Natural killer cell (primary cell): ENCODE data around the gene SLC39A3. TPM values are rescaled to one million over a fixed set of nuclear protein-coding genes. Genes with fewer than 3 reads are reported as not detected.
A peak's percentile ranks its signal among the peaks of the same experiment; 100 is the strongest.

Experiments
- ATAC-seq, 3 donors: fragments of 150-1000 bp in 2 of 3; fragments of 200-7000 bp in 1 of 3; cut with Tn5 transposase; 1 replicate in 1 of 3; 2 replicates in 2 of 3; pipeline ENCODE4 v1.10.0; 2021; ENCODE audit warnings: mild to moderate bottlenecking in 2 of 3, moderate library complexity in 2 of 3
- DNase-seq, 2 donors: peaks; one replicate each; pipeline versions ENCODE4 v3.0.0 to v3.0.0-alpha.2; 2013 to 2021; ENCODE audit warnings: mixed read lengths in 1 of 2
- H3K27ac ChIP-seq: one replicate; pipeline ENCODE4 v1.5.1; 2013; ENCODE audit warnings: mild to moderate bottlenecking, low read length
- H3K27me3 ChIP-seq: one replicate; pipeline ENCODE4 v1.6.1; 2013; ENCODE audit warnings: low read length; ENCODE audit not compliant: control insufficient read depth, insufficient read depth
- H3K36me3 ChIP-seq: one replicate; pipeline ENCODE4 v1.6.1; 2013; ENCODE audit warnings: low read length; ENCODE audit not compliant: control insufficient read depth, insufficient read depth
- H3K4me1 ChIP-seq: one replicate; pipeline ENCODE4 v1.6.1; 2013; ENCODE audit warnings: low read length; ENCODE audit not compliant: control insufficient read depth, insufficient read depth
- H3K4me3 ChIP-seq: one replicate; pipeline ENCODE4 v1.5.1; 2013; ENCODE audit warnings: low read length
- H3K9me3 ChIP-seq: one replicate; pipeline ENCODE4 v1.6.1; 2013; ENCODE audit warnings: low read length; ENCODE audit not compliant: control insufficient read depth, insufficient read depth
- H3K27ac Mint-ChIP-seq, 2 donors: one replicate each; pipeline ENCODE4 v1.8.0; 2022; ENCODE audit warnings: mild to moderate bottlenecking in 2 of 2, mixed read lengths in 2 of 2, moderate library complexity in 1 of 2
- H3K27me3 Mint-ChIP-seq, 2 donors: one replicate each; pipeline ENCODE4 v1.8.0; 2022; ENCODE audit warnings: low read depth in 2 of 2, mixed read lengths in 2 of 2
- H3K36me3 Mint-ChIP-seq: one replicate; pipeline ENCODE4 v1.8.0; 2022; ENCODE audit warnings: mixed read lengths
- H3K4me1 Mint-ChIP-seq, 2 donors: one replicate each; pipeline ENCODE4 v1.8.0; 2022; ENCODE audit warnings: mixed read lengths in 2 of 2
- H3K4me3 Mint-ChIP-seq: one replicate; pipeline ENCODE4 v1.8.0; 2022; ENCODE audit warnings: mild to moderate bottlenecking, moderate library complexity, mixed read lengths
- H3K9me3 Mint-ChIP-seq, 2 donors: one replicate each; pipeline ENCODE4 v1.8.0; 2022; ENCODE audit warnings: mixed read lengths in 2 of 2
- CTCF ChIP-seq: fragments of 200-600 bp; IDR thresholded peaks from one replicate; pipeline ENCODE4 v1.8.0; 2022; ENCODE audit warnings: antibody characterized with exemption
- WGBS: methylation state at CpG from one replicate; pipeline ENCODE4 v1.1.7; 2013; ENCODE audit warnings: missing lambda C conversion rate; ENCODE audit not compliant: insufficient coverage; 5-methylcytosine and 5-hydroxymethylcytosine counted together
- intact Hi-C: fragments of 100-400 bp; cut with micrococcal nuclease; formaldehyde crosslinking; loops from one replicate; pipeline ENCODE4 v1.14.2; 2022
- total RNA-seq, 4 donors: library from RNA; stranded (reverse); fragments of 120-200 nt in 1 of 4; gene quantifications; one replicate each; pipeline versions ENCODE4 v1.2.3 to v1.2.4, GENCODE V29; 2013 to 2022

Gene SLC39A3
- total RNA-seq, 3 donors from 2014 or later (not counting 1 experiment from before 2014, with no cell fraction given) = 14.8 to 29.4 (median 19.6) TPM

- WGBS = under 1% methylated on average over 20 of the region's 24 CpGs
- H3K27ac Mint-ChIP-seq = peak overlapping the region; percentile 92 to 93
- DNase-seq (no peak), ATAC-seq (no peak)
- peaks cover 40% of the 10 kb centered on the region for H3K4me1 ChIP-seq
- intact Hi-C loops = no loop called here
- no peaks in the 10 kb centered on the region for H3K27me3 Mint-ChIP-seq
- no peaks in the 10 kb centered on the region for H3K27me3 ChIP-seq
- peak overlapping the region; percentile 88 for H3K4me3 Mint-ChIP-seq
- no peak for TF ChIP-seq CTCF
- peaks cover 2% of the 10 kb centered on the region for H3K36me3 ChIP-seq
- peaks cover 28 to 36% of the 10 kb centered on the region in 2 donors for H3K4me1 Mint-ChIP-seq
- H3K9me3 ChIP-seq = no peaks in the 10 kb centered on the region
- no peaks in the 10 kb centered on the region for H3K9me3 Mint-ChIP-seq
- peak overlapping the region; percentile 94 for H3K27ac ChIP-seq
- no peaks in the 10 kb centered on the region for H3K36me3 Mint-ChIP-seq
- H3K4me3 ChIP-seq = peak overlapping the region; percentile 96
Measured at GRCh38 chr19:2782329-2782935, 42.6 kb upstream of the SLC39A3 start.

- Mint-ChIP-seq H3K4me3 (peak overlapping the region; percentile 41), H3K4me1 (peaks cover 34 to 41% of the 10 kb centered on the region in 2 donors), H3K9me3 (no peaks in the 10 kb centered on the region), H3K27me3 (no peaks in the 10 kb centered on the region), H3K36me3 (no peaks in the 10 kb centered on the region), H3K27ac (no peak overlapping the region)
- H3K4me1 ChIP-seq = peaks cover 44% of the 10 kb centered on the region
- peaks cover 2% of the 10 kb centered on the region for H3K36me3 ChIP-seq
- 94% methylated on average over 7 of the region's 7 CpGs for WGBS
- intact Hi-C loops = no loop called here
- no peak for TF ChIP-seq CTCF
- no peaks in the 10 kb centered on the region for H3K27me3 ChIP-seq
- H3K4me3 ChIP-seq = no peak overlapping the region
- H3K27ac ChIP-seq = no peak overlapping the region
- no peak for DNase-seq
- no peaks in the 10 kb centered on the region for H3K9me3 ChIP-seq
- ATAC-seq = no peak
Measured at GRCh38 chr19:2780284-2780683, 40.5 kb upstream of the SLC39A3 start.

- no peaks in the 10 kb centered on the region for H3K27me3 ChIP-seq
- intact Hi-C loops = no loop called here
- H3K9me3 ChIP-seq = no peaks in the 10 kb centered on the region
- TF ChIP-seq CTCF = no peak
- peaks cover 2% of the 10 kb centered on the region for H3K36me3 ChIP-seq
- H3K4me3 ChIP-seq = no peak overlapping the region
- H3K36me3 Mint-ChIP-seq = no peaks in the 10 kb centered on the region
- H3K27ac Mint-ChIP-seq = no peak overlapping the region
- no peaks in the 10 kb centered on the region for H3K9me3 Mint-ChIP-seq
- no peak for DNase-seq
- peaks cover 44% of the 10 kb centered on the region for H3K4me1 ChIP-seq
- no peaks in the 10 kb centered on the region for H3K27me3 Mint-ChIP-seq
- H3K27ac ChIP-seq = no peak overlapping the region
- H3K4me3 Mint-ChIP-seq = no peak overlapping the region
- 91% methylated on average over 14 of the region's 14 CpGs for WGBS
- peaks cover 37 to 46% of the 10 kb centered on the region in 2 donors for H3K4me1 Mint-ChIP-seq
- no peak for ATAC-seq
Measured at GRCh38 chr19:2779121-2779740, 39.4 kb upstream of the SLC39A3 start.
